ENCODE data around the gene SCUBE2. TPM values are rescaled to one million over a fixed set of nuclear protein-coding genes. Genes with fewer than 3 reads are reported as not detected.
A peak's percentile ranks its signal among the peaks of the same experiment; 100 is the strongest.

The SCUBE2 gene
- total RNA-seq, 1 experiment from 2014 or later = 1.9 TPM

- TF ChIP-seq MLX (CRISPR knock-in tag; IDR thresholded peaks at IDR 0.05) (no peak), ZNF232 (CRISPR knock-in tag; IDR thresholded peaks at IDR 0.05) (no peak), STAT6 (CRISPR knock-in tag; conservative IDR thresholded peaks at IDR 0.05; ENCODE audit: low read depth) (no peak), OVOL2 (CRISPR knock-in tag; IDR thresholded peaks at IDR 0.05; ENCODE audit: borderline replicate concordance) (no peak), HMGXB4 (CRISPR knock-in tag; IDR thresholded peaks at IDR 0.05) (no peak), FOXP4 (CRISPR knock-in tag; IDR thresholded peaks at IDR 0.05) (no peak), TEAD4 (CRISPR knock-in tag; IDR thresholded peaks at IDR 0.05) (no peak), CREB1 (CRISPR knock-in tag; IDR thresholded peaks at IDR 0.05) (no peak), NFATC4 (CRISPR knock-in tag; IDR thresholded peaks at IDR 0.05) (no peak), ATF1 (CRISPR knock-in tag; IDR thresholded peaks at IDR 0.05) (no peak), NR2C2 (CRISPR knock-in tag; IDR thresholded peaks at IDR 0.05) (no peak)
- H3K27me3 Mint-ChIP-seq (ENCODE audit: low read depth) = no peaks in the 10 kb centered on the region
- ChIA-PET POLR2A (no interaction called here), CTCF (interaction anchor here (1.5 to 3.4 kb wide), 2 partner anchors 14 to 28 kb away, joined by 4 to 20 read pairs; no protein-coding TSS in a partner anchor)
- H3K4me3 Mint-ChIP-seq = no peak overlapping the region
- DNase-seq (ENCODE audit: low spot score) (no peak), ATAC-seq (no peak)
- H3K27ac Mint-ChIP-seq = no peak overlapping the region
- H3K4me1 Mint-ChIP-seq = peaks cover 49% of the 10 kb centered on the region
- peaks cover 14% of the 10 kb centered on the region for H3K9me3 Mint-ChIP-seq
- H3K36me3 Mint-ChIP-seq = peaks cover 8% of the 10 kb centered on the region
Measured at GRCh38 chr11:9123595-9124304, 32.4 kb upstream of the SCUBE2 start.

GRCh38 chr11:9121469-9121796, 30.0 kb upstream of the SCUBE2 start:
- DNase-seq (ENCODE audit: low spot score) (no peak), ATAC-seq (peak; percentile 60)
- ChIA-PET CTCF (interaction anchor here (1.3 to 3.4 kb wide), 2 partner anchors 16 to 106 kb away, joined by 4 to 20 read pairs; no protein-coding TSS in a partner anchor), POLR2A (interaction anchor here (0.8 kb wide), 1 partner anchor 162 kb away, joined by 5 read pairs; no protein-coding TSS in a partner anchor)
- Mint-ChIP-seq H3K27me3 (ENCODE audit: low read depth) (no peaks in the 10 kb centered on the region), H3K4me1 (peaks cover 36% of the 10 kb centered on the region), H3K9me3 (peaks cover 4% of the 10 kb centered on the region; the same call in 1 of the 2 replicates), H3K36me3 (no peaks in the 10 kb centered on the region), H3K27ac (peak overlapping the region; percentile 88), H3K4me3 (no peak overlapping the region)
- TF ChIP-seq CDX4 (CRISPR knock-in tag; IDR thresholded peaks at IDR 0.05; ENCODE audit: borderline replicate concordance) (no peak), IRF1 (CRISPR knock-in tag; IDR thresholded peaks at IDR 0.05) (no peak), MAX (CRISPR knock-in tag; IDR thresholded peaks at IDR 0.05) (no peak), PRDM15 (CRISPR knock-in tag; IDR thresholded peaks at IDR 0.05) (no peak), CREM (CRISPR knock-in tag; IDR thresholded peaks at IDR 0.05) (no peak), FOXK1 (CRISPR knock-in tag; IDR thresholded peaks at IDR 0.05) (0 out of 2 replicates have a peak, but pooled peaks have one; percentile 35), HMGA2 (CRISPR knock-in tag; IDR thresholded peaks at IDR 0.05) (no peak)

Data from WTC11 (cell line).